ENCODE data around the gene ABCA4. TPM values are rescaled to one million over a fixed set of nuclear protein-coding genes. Genes with fewer than 3 reads are reported as not detected.
A peak's percentile ranks its signal among the peaks of the same experiment; 100 is the strongest.

The ABCA4 gene
- total RNA-seq, 1 donor from 2014 or later: 2.1 TPM

DNA sequence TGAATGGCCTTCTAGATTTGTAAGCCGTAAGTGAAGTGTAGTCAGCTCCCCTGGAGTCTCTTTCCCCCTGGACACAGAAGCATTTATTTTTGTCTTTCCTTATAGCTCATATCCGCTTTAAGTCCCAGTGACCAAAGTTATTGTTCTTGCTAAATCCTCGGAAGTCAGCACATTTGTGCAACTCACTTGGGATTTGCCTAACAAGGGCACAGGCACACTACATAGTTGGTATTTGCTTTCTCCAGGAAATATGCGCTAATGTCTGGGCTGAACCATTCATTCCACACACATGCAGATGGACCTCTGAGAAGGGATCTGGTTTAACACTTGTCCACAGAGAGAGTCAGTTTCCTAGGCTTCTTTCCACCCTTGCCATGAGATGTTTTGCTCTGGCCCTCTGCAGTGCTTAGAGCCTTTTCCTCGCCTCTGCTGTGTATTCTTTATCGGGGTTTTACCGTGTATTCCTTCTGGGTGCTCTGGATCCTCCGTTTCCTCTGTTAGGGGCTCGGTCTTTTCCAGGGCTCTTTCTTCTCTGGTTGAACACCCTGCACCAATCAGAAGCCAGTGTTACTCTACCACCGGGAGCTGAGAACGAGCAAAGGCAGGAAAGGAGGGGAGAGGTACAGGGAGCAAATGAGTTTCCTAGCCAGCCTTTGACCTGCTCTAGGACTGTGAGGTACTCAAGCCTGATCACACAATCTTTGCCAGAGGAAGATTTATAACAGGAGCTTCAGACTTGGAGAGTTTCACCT is 72.4 kb downstream of the ABCA4 start:
- peak overlapping the region in 1 of 3 donors; percentile 24 for H3K9ac ChIP-seq (ENCODE audit: low read depth in 1 of 3, low read length in 3 of 3)
- no peak overlapping the region for H3K4me3 ChIP-seq (ENCODE audit: low read length in 3 of 3)
- peaks cover 12 to 31% (median 22%) of the 10 kb centered on the region in 3 donors for H3K4me1 ChIP-seq (ENCODE audit: control insufficient read depth in 3 of 3, insufficient read depth in 3 of 3, low read length in 3 of 3)
- H3K27me3 ChIP-seq (ENCODE audit: control insufficient read depth in 3 of 3, insufficient read depth in 3 of 3, low read length in 3 of 3): no peaks in the 10 kb centered on the region
- H3K36me3 ChIP-seq (ENCODE audit: control insufficient read depth in 3 of 3, insufficient read depth in 3 of 3, low read length in 3 of 3): no peaks in the 10 kb centered on the region
- H3K9me3 ChIP-seq (ENCODE audit: control insufficient read depth in 3 of 3, low read length in 3 of 3): no peaks in the 10 kb centered on the region
- H3K27ac ChIP-seq (ENCODE audit: low read depth, low read length): peak overlapping the region; percentile 83

DNA sequence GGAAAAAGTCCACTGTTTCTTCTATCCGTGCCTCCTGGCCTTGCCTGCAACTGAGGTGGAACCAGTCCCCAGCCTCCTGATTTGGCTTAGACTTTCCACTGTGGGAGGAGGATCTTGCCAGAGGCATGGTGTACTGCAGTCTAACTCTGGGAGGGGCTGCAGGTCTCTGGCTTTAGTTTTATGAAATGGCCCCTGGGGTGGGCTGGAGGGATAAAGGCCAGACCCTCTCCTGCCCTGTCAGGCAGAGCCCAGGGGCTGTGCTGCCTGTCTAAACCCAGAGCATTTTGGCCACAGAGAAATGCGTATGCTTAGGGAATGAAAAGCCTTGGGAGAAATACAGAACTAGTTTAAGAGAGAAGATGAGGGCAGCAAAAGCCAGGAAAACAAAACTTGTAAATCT is 73.0 kb downstream of the ABCA4 start:
- Histone ChIP-seq H3K27ac (ENCODE audit: low read depth, low read length) (peak overlapping the region; percentile 83), H3K36me3 (ENCODE audit: control insufficient read depth in 3 of 3, insufficient read depth in 3 of 3, low read length in 3 of 3) (no peaks in the 10 kb centered on the region), H3K27me3 (ENCODE audit: control insufficient read depth in 3 of 3, insufficient read depth in 3 of 3, low read length in 3 of 3) (no peaks in the 10 kb centered on the region), H3K9me3 (ENCODE audit: control insufficient read depth in 3 of 3, low read length in 3 of 3) (no peaks in the 10 kb centered on the region), H3K4me1 (ENCODE audit: control insufficient read depth in 3 of 3, insufficient read depth in 3 of 3, low read length in 3 of 3) (peaks cover 14 to 31% (median 22%) of the 10 kb centered on the region in 3 donors), H3K4me3 (ENCODE audit: low read length in 3 of 3) (no peak overlapping the region), H3K9ac (ENCODE audit: low read depth in 1 of 3, low read length in 3 of 3) (peak overlapping the region in 2 of 3 donors; percentile 19 to 46)

DNA sequence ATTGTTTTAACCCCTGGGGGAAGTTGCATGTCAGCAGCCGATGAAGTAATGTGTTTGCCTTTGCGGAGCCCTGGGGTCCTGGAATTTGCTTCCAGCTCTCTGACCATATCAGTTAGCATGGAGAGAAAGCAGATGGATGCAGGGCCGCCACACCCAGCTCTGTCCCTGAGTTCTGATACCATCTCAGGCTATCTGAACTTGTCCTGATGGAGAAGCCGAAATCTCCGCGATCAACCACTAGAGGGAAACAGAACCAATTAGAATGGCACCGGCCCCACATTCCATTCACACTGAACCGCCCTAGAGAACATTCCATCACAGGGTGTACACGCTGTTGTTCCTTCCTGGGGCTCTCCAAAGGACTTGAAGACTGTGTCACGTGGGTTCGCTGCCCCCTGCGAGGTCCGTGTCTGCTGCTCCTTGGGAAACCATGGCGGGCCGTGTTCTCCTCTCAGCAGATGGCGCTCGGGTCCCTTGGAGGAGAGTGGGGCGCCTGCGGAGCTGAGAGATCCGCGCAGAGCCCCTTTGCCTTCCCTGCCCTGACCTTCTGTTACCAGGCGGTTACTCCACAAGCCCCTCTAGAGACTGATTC is 75.4 kb downstream of the ABCA4 start:
- Histone ChIP-seq H3K4me1 (ENCODE audit: control insufficient read depth in 3 of 3, insufficient read depth in 3 of 3, low read length in 3 of 3) (peaks cover 14 to 34% (median 22%) of the 10 kb centered on the region in 3 donors), H3K27ac (ENCODE audit: low read depth, low read length) (peak overlapping the region; percentile 64), H3K9ac (ENCODE audit: low read depth in 1 of 3, low read length in 3 of 3) (peak overlapping the region in 1 of 3 donors; percentile 16), H3K9me3 (ENCODE audit: control insufficient read depth in 3 of 3, low read length in 3 of 3) (no peaks in the 10 kb centered on the region), H3K27me3 (ENCODE audit: control insufficient read depth in 3 of 3, insufficient read depth in 3 of 3, low read length in 3 of 3) (no peaks in the 10 kb centered on the region), H3K4me3 (ENCODE audit: low read length in 3 of 3) (peak overlapping the region in 2 of 3 donors; percentile 38 to 67), H3K36me3 (ENCODE audit: control insufficient read depth in 3 of 3, insufficient read depth in 3 of 3, low read length in 3 of 3) (no peaks in the 10 kb centered on the region)

DNA sequence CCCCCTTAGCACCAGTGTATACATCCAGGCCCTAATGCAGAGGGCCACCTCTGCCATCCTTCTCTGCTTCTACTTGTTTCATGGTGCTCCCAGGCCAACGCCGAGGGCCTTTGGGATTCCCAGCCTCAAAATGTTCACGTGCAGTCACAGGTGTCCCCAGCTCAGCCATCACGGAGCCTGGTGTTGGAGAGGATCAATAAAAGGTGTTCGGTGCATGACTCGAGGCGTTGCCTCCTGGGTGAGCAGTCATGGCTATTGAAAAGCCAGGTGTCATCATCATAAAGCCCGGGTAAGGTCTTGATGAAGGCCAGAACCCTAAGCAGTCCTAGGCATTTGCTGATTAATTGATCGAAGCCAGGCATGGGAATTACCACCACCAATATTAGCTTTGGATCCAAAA is 76.1 kb downstream of the ABCA4 start:
- Histone ChIP-seq H3K36me3 (ENCODE audit: control insufficient read depth in 3 of 3, insufficient read depth in 3 of 3, low read length in 3 of 3) (no peaks in the 10 kb centered on the region), H3K4me3 (ENCODE audit: low read length in 3 of 3) (no peak overlapping the region), H3K4me1 (ENCODE audit: control insufficient read depth in 3 of 3, insufficient read depth in 3 of 3, low read length in 3 of 3) (peaks cover 15 to 34% (median 23%) of the 10 kb centered on the region in 3 donors), H3K27ac (ENCODE audit: low read depth, low read length) (peak overlapping the region; percentile 64), H3K9ac (ENCODE audit: low read depth in 1 of 3, low read length in 3 of 3) (peak overlapping the region in 2 of 3 donors; percentile 17 to 45), H3K9me3 (ENCODE audit: control insufficient read depth in 3 of 3, low read length in 3 of 3) (no peaks in the 10 kb centered on the region), H3K27me3 (ENCODE audit: control insufficient read depth in 3 of 3, insufficient read depth in 3 of 3, low read length in 3 of 3) (no peaks in the 10 kb centered on the region)

DNA sequence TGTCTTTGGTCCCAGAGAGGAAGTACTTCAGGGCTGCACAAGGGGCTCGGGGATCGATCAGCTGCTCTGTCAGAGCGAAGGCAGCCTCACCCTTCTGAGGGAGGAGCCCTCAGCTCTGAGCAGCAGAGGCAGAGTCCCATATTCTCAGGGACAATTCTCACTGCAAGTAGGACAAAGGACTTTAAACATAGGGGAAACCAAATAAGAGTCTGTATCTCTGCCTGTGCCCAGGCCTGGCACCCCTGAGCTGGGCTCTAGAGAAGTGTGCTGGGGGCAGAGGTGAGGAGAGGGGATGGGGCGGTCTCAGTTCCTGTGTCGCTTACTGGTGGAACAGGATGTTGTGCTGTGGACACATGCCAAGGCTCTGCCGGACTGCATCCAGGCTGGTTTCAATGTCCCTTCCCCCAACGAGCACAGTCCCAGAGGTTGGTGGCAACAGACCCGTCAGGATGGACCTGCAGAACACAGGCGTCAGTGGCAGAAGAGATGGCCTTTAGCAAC is 76.6 kb downstream of the ABCA4 start:
- Histone ChIP-seq H3K9me3 (ENCODE audit: control insufficient read depth in 3 of 3, low read length in 3 of 3) (no peaks in the 10 kb centered on the region), H3K27me3 (ENCODE audit: control insufficient read depth in 3 of 3, insufficient read depth in 3 of 3, low read length in 3 of 3) (no peaks in the 10 kb centered on the region), H3K9ac (ENCODE audit: low read depth in 1 of 3, low read length in 3 of 3) (peak overlapping the region; percentile 15 to 45 (median 17)), H3K27ac (ENCODE audit: low read depth, low read length) (peak overlapping the region; percentile 64), H3K36me3 (ENCODE audit: control insufficient read depth in 3 of 3, insufficient read depth in 3 of 3, low read length in 3 of 3) (no peaks in the 10 kb centered on the region), H3K4me1 (ENCODE audit: control insufficient read depth in 3 of 3, insufficient read depth in 3 of 3, low read length in 3 of 3) (peaks cover 19 to 36% (median 29%) of the 10 kb centered on the region in 3 donors), H3K4me3 (ENCODE audit: low read length in 3 of 3) (peak overlapping the region in 2 of 3 donors; percentile 23 to 29)

DNA sequence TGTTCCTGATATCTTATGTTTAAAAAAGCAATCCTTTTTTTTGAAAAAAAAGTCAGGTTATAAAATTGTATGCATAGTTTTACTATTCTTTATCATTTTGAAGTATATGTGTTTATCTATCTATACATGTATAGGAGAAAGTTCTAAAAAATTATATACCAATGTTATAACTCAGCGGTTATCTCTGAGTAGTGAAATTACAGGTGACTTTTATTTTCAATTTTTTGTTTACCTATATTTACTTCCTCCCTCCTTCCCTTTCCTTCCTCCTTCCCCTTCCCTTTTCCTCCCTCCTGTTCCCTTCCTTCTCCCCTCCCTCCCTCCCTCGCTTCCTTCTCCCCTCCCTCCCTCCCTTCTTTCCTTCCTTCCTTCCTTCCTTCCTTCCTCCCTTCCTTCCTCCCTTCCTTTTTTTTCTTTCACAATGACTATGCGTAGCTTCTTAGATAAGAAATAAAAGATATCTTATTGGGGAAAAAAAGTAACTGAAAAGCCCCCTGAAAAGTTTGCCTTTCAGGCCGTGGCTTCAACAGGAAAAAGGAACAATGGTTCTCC is 77.1 kb downstream of the ABCA4 start:
- Histone ChIP-seq H3K4me1 (ENCODE audit: control insufficient read depth in 3 of 3, insufficient read depth in 3 of 3, low read length in 3 of 3) (peaks cover 23 to 38% (median 28%) of the 10 kb centered on the region in 3 donors), H3K27me3 (ENCODE audit: control insufficient read depth in 3 of 3, insufficient read depth in 3 of 3, low read length in 3 of 3) (no peaks in the 10 kb centered on the region), H3K9me3 (ENCODE audit: control insufficient read depth in 3 of 3, low read length in 3 of 3) (no peaks in the 10 kb centered on the region), H3K4me3 (ENCODE audit: low read length in 3 of 3) (peak overlapping the region in 1 of 3 donors; percentile 29), H3K9ac (ENCODE audit: low read depth in 1 of 3, low read length in 3 of 3) (peak overlapping the region in 1 of 3 donors; percentile 45), H3K36me3 (ENCODE audit: control insufficient read depth in 3 of 3, insufficient read depth in 3 of 3, low read length in 3 of 3) (no peaks in the 10 kb centered on the region), H3K27ac (ENCODE audit: low read depth, low read length) (peak overlapping the region; percentile 64)

DNA sequence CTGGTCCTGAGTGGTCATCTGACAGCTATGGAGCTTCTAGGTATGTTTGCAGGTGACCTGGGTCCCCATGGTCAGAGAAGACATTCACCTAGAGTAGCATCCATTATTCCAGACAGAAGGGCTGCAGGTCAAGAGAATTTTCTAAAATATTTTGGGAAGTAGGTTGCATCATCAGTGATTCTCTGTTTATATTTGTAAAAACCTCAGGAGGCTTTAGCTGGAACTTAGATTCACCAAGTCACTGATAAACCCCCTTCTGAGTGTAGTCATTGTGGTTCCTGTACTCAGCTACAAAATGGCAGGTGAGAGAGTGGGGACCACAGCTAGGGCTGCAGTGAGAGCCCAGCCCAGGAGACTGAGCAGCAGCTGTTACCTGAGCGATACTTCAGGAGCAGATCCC is 78.6 kb downstream of the ABCA4 start:
- Histone ChIP-seq H3K4me1 (ENCODE audit: control insufficient read depth in 3 of 3, insufficient read depth in 3 of 3, low read length in 3 of 3) (peaks cover 18 to 30% (median 18%) of the 10 kb centered on the region in 3 donors), H3K36me3 (ENCODE audit: control insufficient read depth in 3 of 3, insufficient read depth in 3 of 3, low read length in 3 of 3) (no peaks in the 10 kb centered on the region), H3K9ac (ENCODE audit: low read depth in 1 of 3, low read length in 3 of 3) (no peak overlapping the region), H3K9me3 (ENCODE audit: control insufficient read depth in 3 of 3, low read length in 3 of 3) (no peaks in the 10 kb centered on the region), H3K4me3 (ENCODE audit: low read length in 3 of 3) (no peak overlapping the region), H3K27ac (ENCODE audit: low read depth, low read length) (no peak overlapping the region), H3K27me3 (ENCODE audit: control insufficient read depth in 3 of 3, insufficient read depth in 3 of 3, low read length in 3 of 3) (peaks cover 0 to 2% (median 0%) of the 10 kb centered on the region in 3 donors)

DNA sequence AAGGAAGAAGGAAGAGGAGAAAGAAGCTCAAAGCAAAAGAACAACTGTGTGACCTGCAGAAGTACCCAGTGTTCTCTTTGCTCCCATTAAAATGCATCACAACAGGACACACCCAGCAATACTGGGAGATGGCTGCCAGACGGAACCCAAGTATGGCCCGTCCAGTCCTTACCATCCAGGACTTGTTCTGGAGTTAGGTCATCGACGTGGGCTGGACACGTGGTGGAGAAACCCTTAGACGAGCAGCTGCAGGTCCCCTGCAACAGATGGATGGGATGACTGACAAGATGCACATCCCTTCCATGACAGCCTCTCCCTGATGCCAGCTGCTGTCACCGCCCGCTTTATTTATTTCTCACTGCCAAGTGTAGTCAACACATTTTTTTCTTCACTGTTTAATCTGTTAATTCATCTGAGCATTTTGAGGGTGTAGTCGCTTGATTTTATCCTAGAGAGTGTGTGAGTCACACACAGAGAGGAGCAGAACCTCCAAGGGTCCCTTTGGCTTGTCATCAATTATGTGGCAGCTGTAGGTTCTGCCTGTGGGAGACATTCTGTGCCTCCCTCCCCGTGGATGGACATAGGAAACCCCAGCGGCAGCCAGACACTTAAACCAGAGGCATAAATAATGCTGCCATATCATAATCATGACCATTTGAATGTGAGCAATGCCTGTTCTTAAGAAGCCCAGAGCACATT is 80.9 kb downstream of the ABCA4 start:
- Histone ChIP-seq H3K27me3 (ENCODE audit: control insufficient read depth in 3 of 3, insufficient read depth in 3 of 3, low read length in 3 of 3) (peaks cover 0 to 2% (median 0%) of the 10 kb centered on the region in 3 donors), H3K27ac (ENCODE audit: low read depth, low read length) (no peak overlapping the region), H3K9ac (ENCODE audit: low read depth in 1 of 3, low read length in 3 of 3) (no peak overlapping the region), H3K36me3 (ENCODE audit: control insufficient read depth in 3 of 3, insufficient read depth in 3 of 3, low read length in 3 of 3) (no peaks in the 10 kb centered on the region), H3K9me3 (ENCODE audit: control insufficient read depth in 3 of 3, low read length in 3 of 3) (no peaks in the 10 kb centered on the region), H3K4me3 (ENCODE audit: low read length in 3 of 3) (no peak overlapping the region), H3K4me1 (ENCODE audit: control insufficient read depth in 3 of 3, insufficient read depth in 3 of 3, low read length in 3 of 3) (peaks cover 17 to 20% (median 18%) of the 10 kb centered on the region in 3 donors)

DNA sequence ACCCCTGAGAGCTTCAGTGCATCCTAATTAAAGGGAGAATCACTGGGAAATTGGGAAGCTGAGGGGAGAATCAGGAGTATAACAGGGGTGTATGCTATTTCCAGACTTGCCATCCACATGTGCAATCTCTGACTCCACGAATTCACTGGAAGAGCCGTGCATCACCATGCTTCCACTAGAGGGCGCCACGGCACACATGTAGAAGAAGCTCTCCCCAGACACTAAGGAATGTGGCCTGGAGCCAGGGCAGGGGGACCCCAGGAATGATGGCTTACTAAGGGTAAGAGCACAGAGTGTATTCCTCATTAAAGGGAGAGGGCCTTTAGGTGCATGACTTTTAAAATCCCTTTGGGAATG is 81.5 kb downstream of the ABCA4 start:
- H3K36me3 ChIP-seq (ENCODE audit: control insufficient read depth in 3 of 3, insufficient read depth in 3 of 3, low read length in 3 of 3): no peaks in the 10 kb centered on the region
- H3K4me1 ChIP-seq (ENCODE audit: control insufficient read depth in 3 of 3, insufficient read depth in 3 of 3, low read length in 3 of 3): peaks cover 12 to 15% (median 14%) of the 10 kb centered on the region in 3 donors
- H3K4me3 ChIP-seq (ENCODE audit: low read length in 3 of 3): no peak overlapping the region
- H3K9ac ChIP-seq (ENCODE audit: low read depth in 1 of 3, low read length in 3 of 3): no peak overlapping the region
- H3K27ac ChIP-seq (ENCODE audit: low read depth, low read length): no peak overlapping the region
- H3K27me3 ChIP-seq (ENCODE audit: control insufficient read depth in 3 of 3, insufficient read depth in 3 of 3, low read length in 3 of 3): peaks cover 0 to 2% (median 0%) of the 10 kb centered on the region in 3 donors
- no peaks in the 10 kb centered on the region for H3K9me3 ChIP-seq (ENCODE audit: control insufficient read depth in 3 of 3, low read length in 3 of 3)
